Thyroid gland (tissue), 4 donors: Measurements from ENCODE around the gene WDR86. TPM values are rescaled to one million over a fixed set of nuclear protein-coding genes. Genes with fewer than 3 reads are reported as not detected.

Experiments
- DNase-seq, 2 donors: peaks; one replicate each; pipeline ENCODE4 v3.0.0-alpha.2; 2019
- H3K27ac ChIP-seq, 3 donors: fragments of 200-600 bp; sonication (generic); 1 replicate in 2 of 3; 2 replicates in 1 of 3; pipeline ENCODE4 v1.5.1; 2016 to 2019; ENCODE audit warnings: mild to moderate bottlenecking in 1 of 3, moderate library complexity in 1 of 3
- H3K27me3 ChIP-seq: fragments of 200-600 bp; sonication (generic); one replicate; pipeline ENCODE4 v1.5.1; 2019
- H3K36me3 ChIP-seq, 2 donors: fragments of 200-600 bp; sonication (generic); one replicate each; pipeline ENCODE4 v1.5.1; 2016 to 2019
- H3K4me1 ChIP-seq, 2 donors: fragments of 200-600 bp; sonication (generic); one replicate each; pipeline ENCODE4 v1.5.1; 2017 to 2019
- H3K4me3 ChIP-seq, 3 donors: fragments of 200-600 bp; sonication (generic); replicated peaks in 1 of 3; 1 replicate in 2 of 3; 2 replicates in 1 of 3; pipeline ENCODE4 v1.5.1; 2016; ENCODE audit warnings: mild to moderate bottlenecking in 1 of 3
- H3K9me3 ChIP-seq: fragments of 200-600 bp; sonication (generic); one replicate; pipeline ENCODE4 v1.5.1; 2017
- POLR2A ChIP-seq, 2 donors: fragments of 450-650 bp; IDR thresholded peaks; one replicate each; pipeline ENCODE4 v1.6.1; 2017; ENCODE audit warnings: antibody characterized with exemption in 2 of 2, mild to moderate bottlenecking in 2 of 2, moderate library complexity in 1 of 2
- WGBS, 2 donors: methylation state at CpG; one replicate each; pipeline ENCODE4 v1.1.5; 2017; 5-methylcytosine and 5-hydroxymethylcytosine counted together
- intact Hi-C: fragments of 100-400 bp; cut with DNase I; formaldehyde crosslinking; loops from one replicate; pipeline ENCODE4 v1.15.1; 2023
- total RNA-seq, 4 donors: library from RNA; depleted of rRNA; stranded (reverse); fragments of >200 nt; gene quantifications; one replicate each; pipeline ENCODE4 v1.2.3, GENCODE V29; 2016
- TF ChIP-seq, protein P1 (sequence below), 6 experiments: fragments of 200-600 bp in 3 of 6; fragments of 450-650 bp in 3 of 6; sonication (generic) in 3 of 6; IDR thresholded peaks; one replicate each; pipeline ENCODE4 v1.5.1; 2016 to 2019; ENCODE audit warnings: antibody characterized with exemption in 6 of 6, mild to moderate bottlenecking in 2 of 6, inconsistent platforms in 1 of 6, moderate library complexity in 1 of 6

The WDR86 gene
- total RNA-seq, 4 donors from 2014 or later: 99.5 to 203 (median 142) TPM

DNA sequence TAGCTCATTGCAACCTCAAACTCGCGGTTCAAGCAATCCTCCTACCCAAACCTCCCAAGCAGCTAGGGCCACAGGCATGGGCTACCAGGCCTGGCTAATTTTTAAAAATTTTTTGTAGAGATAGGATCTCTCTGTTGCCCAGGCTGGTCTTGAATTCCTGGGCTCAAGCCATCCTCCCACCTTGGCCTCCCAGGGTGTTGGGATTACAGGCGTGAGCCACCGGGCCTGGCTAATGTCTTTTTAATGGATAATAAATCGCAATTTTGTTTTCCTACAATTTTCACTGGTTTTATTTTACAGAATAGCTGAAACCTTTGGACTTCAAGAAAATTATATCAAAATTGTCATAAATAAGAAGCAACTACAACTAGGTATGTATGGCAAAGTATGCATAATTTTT lies 57.3 kb downstream of the WDR86 start:
- H3K27me3 ChIP-seq: no peaks in the 10 kb centered on the region
- no peak for TF ChIP-seq POLR2A (IDR thresholded peaks at IDR 0.05)
- 79 to 95% methylated on average over 5 of the region's 5 CpGs for WGBS, 2 donors
- intact Hi-C loops: loop anchor here (5.0 kb wide), 1 partner anchor 40 kb away; no protein-coding TSS in a partner anchor
- peak overlapping the region in 1 of 3 donors; percentile 25 for H3K27ac ChIP-seq
- H3K4me3 ChIP-seq: no peak overlapping the region
- H3K4me1 ChIP-seq: peaks cover 24 to 36% of the 10 kb centered on the region in 2 donors
- no peak for DNase-seq
- no peaks in the 10 kb centered on the region for H3K9me3 ChIP-seq
- peaks cover 32 to 37% of the 10 kb centered on the region in 2 donors for H3K36me3 ChIP-seq

DNA sequence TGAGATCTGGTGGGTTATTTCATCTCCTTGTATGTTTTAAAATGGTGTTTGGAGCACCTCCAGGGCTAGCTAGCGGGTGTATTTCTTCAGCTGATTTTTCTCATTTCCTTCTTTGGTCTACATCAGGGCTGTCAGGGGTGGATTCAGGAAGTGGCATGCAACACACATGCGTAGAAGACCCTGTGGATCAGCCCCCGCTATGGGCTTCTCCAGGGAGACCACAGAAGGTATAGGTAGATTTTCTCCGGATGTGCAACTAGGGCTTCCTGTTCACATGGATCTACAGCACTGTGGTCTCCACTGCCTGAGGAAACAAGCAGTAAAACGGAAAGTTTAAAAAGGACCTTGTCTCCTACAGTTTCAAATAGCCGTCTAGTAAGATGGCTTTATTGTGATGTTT lies 57.9 kb downstream of the WDR86 start:
- WGBS, 2 donors: 84 to 86% methylated on average over 6 of the region's 6 CpGs

DNA sequence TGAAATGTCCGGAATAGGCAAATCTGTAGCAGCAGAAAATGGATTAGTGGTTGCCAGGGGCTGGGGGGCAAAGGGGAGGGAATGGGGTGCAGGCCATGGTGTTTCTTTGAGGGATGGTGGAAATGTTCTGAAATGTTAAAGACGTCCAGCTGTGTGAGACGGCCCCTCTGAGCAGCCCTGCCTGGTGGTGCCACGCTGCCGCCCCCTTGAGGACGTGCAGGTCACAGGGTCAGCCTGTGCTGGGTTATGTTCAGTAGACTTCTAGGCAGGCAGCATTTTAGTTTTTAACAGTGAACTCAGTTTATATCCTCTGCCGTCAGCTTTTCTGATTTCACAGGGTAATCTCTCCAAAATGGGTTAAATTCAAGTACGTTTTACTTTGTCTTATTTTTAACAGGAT lies 58.8 kb downstream of the WDR86 start:
- peaks cover 23 to 32% of the 10 kb centered on the region in 2 donors for H3K36me3 ChIP-seq
- H3K27me3 ChIP-seq: no peaks in the 10 kb centered on the region
- TF ChIP-seq, protein P1, sequence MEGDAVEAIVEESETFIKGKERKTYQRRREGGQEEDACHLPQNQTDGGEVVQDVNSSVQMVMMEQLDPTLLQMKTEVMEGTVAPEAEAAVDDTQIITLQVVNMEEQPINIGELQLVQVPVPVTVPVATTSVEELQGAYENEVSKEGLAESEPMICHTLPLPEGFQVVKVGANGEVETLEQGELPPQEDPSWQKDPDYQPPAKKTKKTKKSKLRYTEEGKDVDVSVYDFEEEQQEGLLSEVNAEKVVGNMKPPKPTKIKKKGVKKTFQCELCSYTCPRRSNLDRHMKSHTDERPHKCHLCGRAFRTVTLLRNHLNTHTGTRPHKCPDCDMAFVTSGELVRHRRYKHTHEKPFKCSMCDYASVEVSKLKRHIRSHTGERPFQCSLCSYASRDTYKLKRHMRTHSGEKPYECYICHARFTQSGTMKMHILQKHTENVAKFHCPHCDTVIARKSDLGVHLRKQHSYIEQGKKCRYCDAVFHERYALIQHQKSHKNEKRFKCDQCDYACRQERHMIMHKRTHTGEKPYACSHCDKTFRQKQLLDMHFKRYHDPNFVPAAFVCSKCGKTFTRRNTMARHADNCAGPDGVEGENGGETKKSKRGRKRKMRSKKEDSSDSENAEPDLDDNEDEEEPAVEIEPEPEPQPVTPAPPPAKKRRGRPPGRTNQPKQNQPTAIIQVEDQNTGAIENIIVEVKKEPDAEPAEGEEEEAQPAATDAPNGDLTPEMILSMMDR (IDR thresholded peaks at IDR 0.05): no peak
- TF ChIP-seq POLR2A (IDR thresholded peaks at IDR 0.05): no peak
- intact Hi-C loops: loop anchor here (5.0 kb wide), 1 partner anchor 39 kb away; no protein-coding TSS in a partner anchor
- WGBS, 2 donors: 67 to 81% methylated on average over 8 of the region's 8 CpGs
- no peak overlapping the region for H3K27ac ChIP-seq
- no peak overlapping the region for H3K4me3 ChIP-seq
- no peaks in the 10 kb centered on the region for H3K9me3 ChIP-seq
- no peak for DNase-seq
- peaks cover 20 to 29% of the 10 kb centered on the region in 2 donors for H3K4me1 ChIP-seq

More for the DNA sequence above, 57.9 kb downstream of the WDR86 start:
- no peaks in the 10 kb centered on the region for H3K9me3 ChIP-seq
- TF ChIP-seq POLR2A (IDR thresholded peaks at IDR 0.05): no peak
- TF ChIP-seq, protein P1 (IDR thresholded peaks at IDR 0.05): no peak
- no peak overlapping the region for H3K4me3 ChIP-seq
- peak overlapping the region in 1 of 3 donors; percentile 25 for H3K27ac ChIP-seq
- peaks cover 29 to 32% of the 10 kb centered on the region in 2 donors for H3K36me3 ChIP-seq
- no peaks in the 10 kb centered on the region for H3K27me3 ChIP-seq
- no peak for DNase-seq
- intact Hi-C loops: loop anchor here (5.0 kb wide), 1 partner anchor 40 kb away; no protein-coding TSS in a partner anchor
- peaks cover 24 to 36% of the 10 kb centered on the region in 2 donors for H3K4me1 ChIP-seq

DNA sequence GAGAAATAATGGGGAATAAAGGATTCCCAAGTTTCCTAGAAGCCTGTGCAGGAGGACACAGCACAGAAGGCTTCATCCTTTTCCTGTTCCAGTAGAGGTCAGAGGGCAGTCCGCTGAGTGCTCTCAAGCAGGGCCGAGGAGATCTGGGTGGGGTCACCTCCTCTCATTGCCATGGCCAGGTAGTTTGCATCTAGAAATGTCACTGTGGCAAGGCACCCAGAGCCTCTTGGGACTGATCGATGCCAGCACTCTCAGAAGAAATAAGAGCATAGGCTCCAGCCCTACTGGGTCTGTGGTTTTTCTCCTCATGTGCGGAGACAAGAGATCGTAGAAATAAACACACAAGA lies 60.4 kb downstream of the WDR86 start:
- intact Hi-C loops: no loop called here
- peaks cover 11 to 15% of the 10 kb centered on the region in 2 donors for H3K4me1 ChIP-seq
- H3K36me3 ChIP-seq: peaks cover 25 to 39% of the 10 kb centered on the region in 2 donors
- H3K27me3 ChIP-seq: no peaks in the 10 kb centered on the region
- 46 to 58% methylated on average over 5 of the region's 5 CpGs for WGBS, 2 donors
- peak overlapping the region; percentile 61 to 86 (median 84) for H3K27ac ChIP-seq
- no peaks in the 10 kb centered on the region for H3K9me3 ChIP-seq
- TF ChIP-seq, protein P1 (IDR thresholded peaks at IDR 0.05): no peak
- TF ChIP-seq POLR2A (IDR thresholded peaks at IDR 0.05): no peak
- no peak overlapping the region for H3K4me3 ChIP-seq
- DNase-seq: peak; percentile 32 to 55

DNA sequence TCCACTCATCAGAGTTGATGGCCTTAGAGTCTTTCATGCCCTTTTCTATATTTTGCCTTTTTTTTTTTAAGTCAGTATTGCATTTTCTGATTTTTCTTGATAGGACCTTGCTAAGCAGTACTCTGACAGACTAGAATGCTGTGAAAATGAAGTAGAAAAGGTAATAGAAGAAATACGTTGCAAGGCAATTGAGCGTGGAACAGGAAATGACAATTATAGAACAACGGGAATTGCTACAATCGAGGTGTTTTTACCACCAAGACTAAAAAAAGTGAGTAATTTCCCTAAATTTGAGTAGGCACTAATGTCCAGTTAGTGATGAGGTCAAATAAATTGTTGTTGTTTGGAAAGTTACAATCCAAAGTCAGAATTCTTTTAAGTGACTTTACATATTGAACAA lies 60.9 kb downstream of the WDR86 start:
- peaks cover 25 to 39% of the 10 kb centered on the region in 2 donors for H3K36me3 ChIP-seq
- no peaks in the 10 kb centered on the region for H3K9me3 ChIP-seq
- TF ChIP-seq, protein P1 (IDR thresholded peaks at IDR 0.05): no peak
- no peak for TF ChIP-seq POLR2A (IDR thresholded peaks at IDR 0.05)
- no peak for DNase-seq
- WGBS, 2 donors: 76 to 78% methylated on average over 4 of the region's 4 CpGs
- no peak overlapping the region for H3K4me3 ChIP-seq
- H3K4me1 ChIP-seq: peaks cover 11 to 14% of the 10 kb centered on the region in 2 donors
- H3K27me3 ChIP-seq: no peaks in the 10 kb centered on the region
- H3K27ac ChIP-seq: peak overlapping the region; percentile 61 to 86 (median 84)
- intact Hi-C loops: no loop called here
